GM19438 (cell line): Measurements from ENCODE around the gene AQP12B.

Experiments
- ATAC-seq: cut with Tn5 transposase; IDR thresholded peaks from one replicate; pipeline ENCODE4 v1.9.1; 2021; ENCODE audit warnings: low read depth; ENCODE audit not compliant: unreplicated experiment

Gene AQP12B

GRCh38 chr2:240637116-240637900 is 45.4 kb downstream of the AQP12B start:
- no peak for ATAC-seq

- ATAC-seq: no peak
Measured at GRCh38 chr2:240636563-240637115, 46.0 kb downstream of the AQP12B start.

GRCh38 chr2:240635998-240636547 is 46.6 kb downstream of the AQP12B start:
- no peak for ATAC-seq

- no peak for ATAC-seq
Measured at GRCh38 chr2:240635121-240635997, 47.3 kb downstream of the AQP12B start.

- no peak for ATAC-seq
Measured at GRCh38 chr2:240632306-240632721, 50.4 kb downstream of the AQP12B start.

GRCh38 chr2:240631548-240632305 is 51.0 kb downstream of the AQP12B start:
- ATAC-seq: no peak

- ATAC-seq: no peak
Measured at GRCh38 chr2:240630771-240631547, 51.7 kb downstream of the AQP12B start.

- ATAC-seq: no peak
Measured at GRCh38 chr2:240629968-240630770, 52.5 kb downstream of the AQP12B start.

- no peak for ATAC-seq
Measured at GRCh38 chr2:240629619-240629967, 53.1 kb downstream of the AQP12B start.

GRCh38 chr2:240628808-240629618 is 53.7 kb downstream of the AQP12B start:
- ATAC-seq: no peak

- ATAC-seq: no peak
Measured at GRCh38 chr2:240628507-240628807, 54.2 kb downstream of the AQP12B start.

- ATAC-seq: no peak
Measured at GRCh38 chr2:240627736-240628506, 54.8 kb downstream of the AQP12B start.

GRCh38 chr2:240626531-240627300 is 56.0 kb downstream of the AQP12B start:
- no peak for ATAC-seq
